Transverse colon (tissue), 3 donors: ENCODE results near the gene HDHD3.

Experiments
- CTCF ChIP-seq, 5 experiments: fragments of 200-600 bp in 3 of 5; fragments of 450-650 bp in 2 of 5; sonication (generic) in 3 of 5; IDR thresholded peaks; 1 replicate in 2 of 5; 2 replicates in 3 of 5; pipeline ENCODE4 v1.5.1; 2016 to 2017; ENCODE audit warnings: antibody characterized with exemption in 5 of 5, inconsistent platforms in 3 of 5, mild to moderate bottlenecking in 2 of 5, moderate library complexity in 1 of 5
- EP300 ChIP-seq: sonication (generic); formaldehyde crosslinking; IDR thresholded peaks from one replicate; pipeline ENCODE4 v1.6.1; 2017; ENCODE audit warnings: antibody characterized with exemption, low read depth
- POLR2A ChIP-seq: fragments of 450-650 bp; IDR thresholded peaks from one replicate; pipeline ENCODE4 v1.6.1; 2016; ENCODE audit warnings: antibody characterized with exemption, mild to moderate bottlenecking, moderate library complexity

GRCh38 chr9:113349066-113349444, 27.7 kb downstream of the HDHD3 start:
- no peak for TF ChIP-seq CTCF (IDR thresholded peaks at IDR 0.05)
- TF ChIP-seq POLR2A = no peak
- no peak for TF ChIP-seq EP300
